ENCODE results near the gene CNEP1R1.

CNEP1R1 gene

DNA sequence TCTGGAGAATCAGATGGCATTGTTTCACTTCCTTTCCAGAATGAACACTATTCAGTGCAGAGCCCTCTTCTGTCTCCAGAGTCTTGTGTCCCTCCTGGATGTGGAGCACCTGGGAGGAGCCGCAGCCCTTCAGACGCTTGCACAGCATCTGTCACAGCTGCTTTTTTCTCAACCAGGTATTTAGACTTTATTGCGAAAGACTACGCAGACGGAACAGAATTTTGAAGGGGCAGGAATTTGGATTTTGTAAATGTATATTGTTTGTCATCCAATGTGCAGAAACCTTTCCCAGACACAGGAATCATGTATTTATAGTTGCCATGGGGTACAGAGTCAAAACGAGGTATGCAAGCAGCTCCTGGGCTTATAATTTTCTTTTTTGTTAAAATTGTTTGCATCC, 61.2 kb downstream of the CNEP1R1 start:
- TF ChIP-seq, protein P1, sequence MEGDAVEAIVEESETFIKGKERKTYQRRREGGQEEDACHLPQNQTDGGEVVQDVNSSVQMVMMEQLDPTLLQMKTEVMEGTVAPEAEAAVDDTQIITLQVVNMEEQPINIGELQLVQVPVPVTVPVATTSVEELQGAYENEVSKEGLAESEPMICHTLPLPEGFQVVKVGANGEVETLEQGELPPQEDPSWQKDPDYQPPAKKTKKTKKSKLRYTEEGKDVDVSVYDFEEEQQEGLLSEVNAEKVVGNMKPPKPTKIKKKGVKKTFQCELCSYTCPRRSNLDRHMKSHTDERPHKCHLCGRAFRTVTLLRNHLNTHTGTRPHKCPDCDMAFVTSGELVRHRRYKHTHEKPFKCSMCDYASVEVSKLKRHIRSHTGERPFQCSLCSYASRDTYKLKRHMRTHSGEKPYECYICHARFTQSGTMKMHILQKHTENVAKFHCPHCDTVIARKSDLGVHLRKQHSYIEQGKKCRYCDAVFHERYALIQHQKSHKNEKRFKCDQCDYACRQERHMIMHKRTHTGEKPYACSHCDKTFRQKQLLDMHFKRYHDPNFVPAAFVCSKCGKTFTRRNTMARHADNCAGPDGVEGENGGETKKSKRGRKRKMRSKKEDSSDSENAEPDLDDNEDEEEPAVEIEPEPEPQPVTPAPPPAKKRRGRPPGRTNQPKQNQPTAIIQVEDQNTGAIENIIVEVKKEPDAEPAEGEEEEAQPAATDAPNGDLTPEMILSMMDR (IDR thresholded peaks at IDR 0.05; ENCODE audit: extremely low read depth, insufficient read depth, missing control alignments): no peak
- DNase-seq (ENCODE audit: low spot score): no peak
- in situ Hi-C loops (cut with MboI; ENCODE audit: low pct_unique_long_range_greater_than_20kb, low sequenced_read_pairs, unreplicated experiment): no loop called here

Data from GM13977 (cell line).